ENCODE results near the gene SNX33.
"Not testable (repeated sequence)": the region's sequence is repeated elsewhere in the genome, so short reads cannot be mapped to it uniquely, and the experiment has no call there.

SNX33 gene

DNA sequence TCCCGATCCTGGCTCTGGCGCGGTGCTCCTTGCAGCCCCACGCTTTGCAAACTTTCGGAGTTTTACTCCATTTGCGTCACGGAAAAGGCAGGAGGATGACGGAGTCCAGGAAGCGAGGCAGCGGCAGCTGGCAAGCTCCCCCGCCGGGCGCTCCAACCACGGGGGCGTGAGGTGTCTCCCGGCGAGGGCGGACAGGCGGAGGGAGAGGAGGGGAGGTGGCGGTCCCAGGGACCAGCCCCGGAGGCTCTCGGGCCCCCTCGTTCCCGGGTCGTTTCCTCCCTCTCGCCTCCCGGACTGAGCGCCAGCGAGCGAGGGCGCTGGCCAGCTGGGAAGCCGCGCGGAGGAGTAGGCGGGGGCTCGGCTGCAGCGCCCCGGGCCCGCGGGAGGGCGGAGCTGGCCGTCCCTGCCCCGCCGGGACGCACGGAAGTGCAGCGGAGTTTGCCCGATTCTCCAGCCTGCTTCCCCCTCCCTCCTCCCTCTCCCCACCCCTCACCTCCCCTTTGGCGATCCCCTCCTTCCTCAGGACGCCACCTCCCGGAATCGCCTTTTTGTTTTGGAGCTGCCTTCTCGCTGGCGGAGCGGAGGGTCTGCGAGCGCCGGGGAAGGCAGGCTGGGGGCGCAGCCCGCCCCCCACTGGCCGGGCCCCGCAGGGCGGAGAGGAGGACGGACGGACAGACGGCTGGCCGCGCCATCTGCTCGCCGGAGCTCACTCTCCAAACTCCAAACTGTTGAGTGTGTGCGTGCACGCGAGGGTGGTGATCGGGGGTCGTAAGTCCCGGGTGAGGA is at the start of gene SNX33:
Gene SNX33 (plus strand): TSS at position 543 of the 786 bp plus-strand sequence. CDS start 1,191 bp downstream, outside the sequence.
- DNase-seq (ENCODE audit: low spot score): peak; percentile 60

GRCh38 chr15:75598361-75598760 is 49.4 kb upstream of the SNX33 start:
- DNase-seq (ENCODE audit: low spot score): no peak

GRCh38 chr15:75599401-75599800 is 48.3 kb upstream of the SNX33 start:
- no peak for DNase-seq (ENCODE audit: low spot score)

DNA sequence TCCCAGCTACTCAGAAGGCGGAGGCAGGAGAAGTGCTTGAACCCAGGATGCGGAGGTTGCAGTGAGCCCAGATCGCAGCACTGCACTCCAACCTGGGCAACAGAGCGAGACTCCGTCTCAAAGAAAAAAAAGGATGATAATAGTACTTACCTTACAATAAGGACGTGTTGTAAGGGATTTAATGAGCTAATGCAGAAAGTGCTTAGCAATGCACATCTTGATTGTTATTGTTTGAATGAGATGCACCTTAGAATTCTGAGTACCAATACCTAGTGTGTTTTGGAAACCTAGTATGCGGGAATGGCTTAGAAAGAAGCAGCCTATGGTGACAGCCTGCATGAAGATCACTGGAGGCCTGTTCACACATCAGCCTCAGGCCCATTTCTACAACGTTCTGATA is 41.7 kb upstream of the SNX33 start:
- no peak for DNase-seq (ENCODE audit: low spot score)

DNA sequence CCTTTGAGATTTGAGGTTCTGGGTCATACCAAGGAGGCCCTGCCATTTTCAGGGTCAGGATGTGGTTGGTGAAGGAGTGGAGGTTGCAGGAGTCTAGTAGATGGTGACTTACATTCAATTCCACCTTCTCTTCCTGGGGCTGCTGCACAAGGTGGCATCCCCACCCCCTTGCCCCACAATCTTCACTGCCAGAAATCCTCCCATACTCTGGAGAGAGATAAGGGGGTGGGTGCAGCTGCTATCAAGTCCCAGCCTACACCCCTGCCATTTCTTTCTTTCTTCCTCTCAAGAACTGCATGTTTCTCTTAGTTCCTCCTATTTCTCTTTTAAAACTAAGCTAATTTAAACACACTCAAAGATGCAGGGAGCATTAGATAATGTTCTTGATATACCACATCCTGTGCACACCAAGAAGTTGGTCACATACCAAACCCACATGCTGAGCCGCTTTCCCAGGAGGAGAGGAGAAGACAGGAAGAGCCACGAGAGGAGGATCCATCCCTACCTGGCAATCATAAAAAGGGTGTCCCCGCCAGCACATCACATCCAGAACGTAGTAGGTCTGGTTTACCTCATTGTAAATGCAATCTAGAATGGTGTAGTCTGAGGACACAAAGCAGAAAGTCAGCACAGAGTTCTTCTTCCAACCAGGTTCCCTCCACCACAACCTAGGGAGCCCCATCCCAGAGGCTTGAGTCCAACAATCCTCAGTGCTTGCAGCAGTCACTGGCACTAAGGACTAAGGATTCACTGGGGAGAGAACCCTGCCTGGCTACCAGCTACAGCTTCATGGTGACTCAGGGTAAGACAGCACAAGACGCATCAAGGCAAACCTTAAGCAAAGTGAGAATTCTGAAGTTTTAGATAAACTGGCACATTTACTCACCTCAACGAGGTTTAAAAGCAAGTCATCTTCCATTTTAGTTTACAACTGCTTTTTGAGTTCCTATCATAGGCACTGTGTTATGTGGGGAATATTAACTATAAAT is 40.7 kb upstream of the SNX33 start:
- DNase-seq (ENCODE audit: low spot score): no peak

DNA sequence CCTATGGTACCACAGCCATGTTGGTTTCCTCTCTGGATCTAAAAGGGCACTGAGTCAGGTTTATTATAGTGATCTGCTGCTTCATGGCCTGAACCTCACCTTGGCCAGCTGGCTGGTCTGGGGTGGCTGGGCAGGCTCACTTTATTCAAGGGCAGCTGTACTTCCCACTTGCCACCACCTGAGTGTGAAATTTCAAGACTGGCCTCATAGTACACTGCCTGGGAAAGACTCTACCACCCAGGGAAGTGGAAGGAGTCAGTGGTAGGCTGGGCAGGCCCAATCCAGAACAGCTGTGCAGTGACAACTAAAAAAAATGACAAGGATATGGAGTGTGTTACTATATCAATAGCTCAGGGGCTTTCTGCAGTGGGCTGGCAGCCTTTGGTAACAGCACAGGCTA is 30.9 kb upstream of the SNX33 start:
- DNase-seq (ENCODE audit: low spot score): no peak

- no peak for DNase-seq (ENCODE audit: low spot score)
Observed at GRCh38 chr15:75620058-75620820, 27.5 kb upstream of the SNX33 start.

- DNase-seq (ENCODE audit: low spot score): no peak
Observed at GRCh38 chr15:75620841-75621391, 26.8 kb upstream of the SNX33 start.

- DNase-seq (ENCODE audit: low spot score): no peak
Observed at GRCh38 chr15:75622505-75622904, 25.2 kb upstream of the SNX33 start.

DNA sequence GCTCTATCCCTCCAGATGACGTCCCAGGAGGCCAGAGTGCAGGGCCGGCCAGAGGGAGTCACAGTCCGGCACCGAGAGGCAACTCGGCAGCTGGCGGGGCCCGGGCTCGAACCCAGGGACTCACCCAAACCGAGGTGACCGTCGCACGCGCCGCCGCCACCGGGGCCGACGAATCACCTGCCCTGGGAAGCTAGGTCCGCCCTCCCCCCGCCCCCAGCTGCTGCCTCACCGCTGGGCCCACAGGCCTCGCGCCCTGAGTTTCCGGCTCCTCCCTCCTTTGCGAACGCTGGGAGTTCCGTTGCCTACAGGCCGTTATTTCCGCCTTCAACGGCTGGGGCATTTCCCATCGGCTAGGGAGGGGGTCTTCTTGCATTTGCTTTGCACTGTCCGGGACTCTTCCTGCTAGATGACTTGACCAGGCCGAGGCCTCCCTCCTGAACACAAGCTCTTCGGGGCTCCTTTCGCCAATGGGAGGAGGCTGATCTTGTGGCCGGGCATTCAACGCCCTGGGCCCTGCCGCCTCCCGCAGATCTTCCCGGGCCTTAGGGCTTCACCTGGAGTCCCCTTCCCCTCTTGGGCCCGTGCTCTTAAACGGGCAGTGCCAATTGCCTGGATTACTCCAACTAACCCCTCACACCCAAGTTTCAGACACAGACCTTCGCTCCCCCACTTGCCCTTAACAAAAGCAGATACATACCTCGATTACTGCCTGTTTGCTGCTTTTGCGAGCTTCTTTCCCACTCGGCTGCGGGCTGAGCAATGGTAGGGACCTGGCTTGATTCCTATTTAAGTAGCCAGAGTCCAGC is 22.0 kb upstream of the SNX33 start, which contains the start of gene SNUPN:
Gene SNUPN (minus strand): TSS at position 184 of the 806 bp plus-strand sequence. CDS start 4,674 bp downstream, outside the sequence.
- DNase-seq (ENCODE audit: low spot score): peak; percentile 89

GRCh38 chr15:75631935-75632334 is 15.8 kb upstream of the SNX33 start:
- no peak for DNase-seq (ENCODE audit: low spot score)

- DNase-seq (ENCODE audit: low spot score): not testable (repeated sequence)
Observed at GRCh38 chr15:75633922-75634321, 13.8 kb upstream of the SNX33 start.

GRCh38 chr15:75636026-75636425 is 11.7 kb upstream of the SNX33 start:
- DNase-seq (ENCODE audit: low spot score): no peak

GRCh38 chr15:75637245-75638009 is 10.3 kb upstream of the SNX33 start:
- no peak for DNase-seq (ENCODE audit: low spot score)

DNA sequence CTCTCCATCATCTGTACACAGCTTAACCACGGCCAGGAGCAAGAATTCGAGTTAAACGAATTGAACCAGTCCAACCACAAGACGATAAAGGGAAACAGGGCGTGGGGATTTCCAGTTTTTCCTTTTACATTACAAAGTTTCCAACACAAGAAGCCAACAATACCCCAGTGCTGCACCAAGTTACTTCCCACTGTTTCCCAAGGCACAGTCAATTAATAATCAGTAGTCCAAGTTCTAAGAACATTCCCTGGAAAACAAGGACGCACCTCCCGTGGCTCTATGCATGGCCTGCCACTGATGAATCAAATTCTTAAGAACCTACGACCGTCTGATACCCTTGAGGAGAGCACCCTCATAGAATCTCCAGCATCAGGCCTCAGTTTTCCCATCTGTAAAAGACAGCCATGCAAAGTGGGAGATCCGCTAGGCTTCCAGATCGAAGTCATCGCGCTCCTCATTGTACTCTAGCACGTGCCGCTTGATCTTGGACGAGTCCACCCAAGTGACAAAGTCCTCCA is 8.5 kb upstream of the SNX33 start:
- no peak for DNase-seq (ENCODE audit: low spot score)

DNA sequence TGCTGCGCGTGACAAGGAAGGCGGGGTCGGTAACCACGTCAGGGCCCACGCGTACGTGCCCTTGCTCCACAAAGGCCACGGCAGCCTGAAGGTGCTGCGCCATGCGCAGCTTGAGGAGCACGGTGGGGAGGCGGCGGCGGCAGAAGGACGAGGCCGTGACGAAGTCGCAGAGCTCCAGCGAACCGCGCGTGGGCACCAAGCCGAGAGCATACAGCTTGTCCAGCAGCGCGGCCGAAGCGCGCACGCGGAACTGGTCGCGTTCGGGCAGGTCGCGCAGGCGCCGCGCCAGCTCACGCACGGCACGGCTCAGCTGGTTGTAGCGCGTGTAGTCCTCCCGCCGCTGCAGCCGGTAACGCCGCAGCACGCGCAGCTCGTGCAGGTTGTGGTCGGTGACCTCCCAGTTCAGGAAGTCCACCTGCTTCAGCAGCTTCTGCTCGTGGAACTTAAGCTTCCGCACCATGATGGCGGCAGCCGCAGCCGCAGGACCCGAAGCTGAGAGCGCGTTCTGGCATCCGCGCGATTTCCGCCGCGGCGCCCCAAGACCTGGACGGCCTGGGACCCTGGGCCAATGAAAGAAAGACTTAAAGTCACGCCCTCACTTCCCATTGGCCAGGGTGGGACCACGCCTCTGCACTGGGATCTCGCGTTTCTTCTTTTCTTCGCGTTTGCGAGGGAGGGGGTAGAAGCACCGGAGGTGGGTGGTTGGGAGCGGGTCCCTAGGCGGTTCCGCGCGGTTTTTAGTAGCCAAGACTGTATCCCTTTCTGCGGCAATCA is 7.8 kb upstream of the SNX33 start, which contains the start of gene IMP3:
Gene IMP3 (minus strand): TSS at position 516 of the 774 bp plus-strand sequence. CDS start 56 bp downstream, at position 460.
- DNase-seq (ENCODE audit: low spot score): peak; percentile 97

DNA sequence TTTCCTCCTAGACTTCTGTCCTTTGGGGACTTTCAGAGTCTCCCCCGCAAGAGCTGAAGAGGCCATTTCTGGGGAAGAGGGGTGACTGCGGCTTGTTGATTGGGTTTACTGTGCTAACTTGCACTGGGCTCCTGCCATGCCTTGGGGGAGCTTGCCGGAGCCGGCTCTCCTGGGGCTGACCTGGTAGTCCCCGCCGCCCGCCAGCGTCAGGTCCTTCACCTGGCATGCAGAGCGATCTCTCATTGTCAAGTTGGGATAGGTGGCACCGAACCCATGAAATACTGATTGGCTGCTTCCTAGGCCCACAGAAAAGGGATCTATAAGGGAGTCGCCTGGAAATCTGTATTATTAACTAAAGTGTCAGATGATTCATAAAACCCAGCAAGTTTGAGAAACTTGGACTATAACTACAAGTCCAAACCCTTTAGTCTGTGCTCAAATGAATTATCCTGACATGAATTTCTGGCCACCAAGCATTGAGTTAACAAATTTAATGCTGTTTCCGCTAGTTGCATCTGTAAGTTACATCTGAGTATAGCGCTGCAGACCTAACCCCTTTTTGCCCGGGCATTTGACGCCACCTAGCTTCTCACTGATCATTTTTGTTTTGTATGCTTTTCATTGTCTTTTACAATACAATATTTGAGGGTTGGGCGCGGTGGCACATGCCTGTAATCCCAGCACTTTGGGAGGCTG is 7.1 kb upstream of the SNX33 start:
- DNase-seq (ENCODE audit: low spot score): peak; percentile 73

DNA sequence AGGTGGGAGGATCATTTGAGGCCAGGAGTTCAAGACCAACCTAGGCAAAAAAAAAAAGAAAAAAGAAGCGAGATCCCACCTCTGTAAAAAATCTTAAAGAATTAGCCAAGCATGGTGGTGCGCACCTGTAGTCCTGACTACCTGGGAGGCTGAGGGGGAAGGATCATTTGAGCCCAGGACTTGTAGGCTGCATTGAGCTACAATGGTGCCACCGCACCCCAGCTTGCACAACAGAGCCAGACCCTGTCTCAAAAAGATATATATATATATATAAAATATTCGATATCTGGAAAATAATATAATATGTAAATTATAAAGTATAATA is 6.6 kb upstream of the SNX33 start:
- no peak for DNase-seq (ENCODE audit: low spot score)
